Ishikawa (cell line): Measurements from ENCODE around the gene RPL31.

Source experiments
- CEBPB ChIP-seq: IDR thresholded peaks from 2 replicates; pipeline ENCODE4 v1.6.1; 2012
- CREB1 ChIP-seq: IDR thresholded peaks from 2 replicates; pipeline ENCODE4 v1.6.1; 2012; ENCODE audit warnings: low read depth
- EGR1 ChIP-seq: IDR thresholded peaks from 2 replicates; pipeline ENCODE4 v1.6.1; 2012
- EP300 ChIP-seq: IDR thresholded peaks from 2 replicates; pipeline ENCODE4 v1.6.1; 2012; ENCODE audit warnings: borderline replicate concordance
- FOXM1 ChIP-seq: IDR thresholded peaks from 2 replicates; pipeline ENCODE4 v1.6.1; 2012; ENCODE audit warnings: low read depth, borderline replicate concordance
- MAX ChIP-seq: IDR thresholded peaks from 2 replicates; pipeline ENCODE4 v1.6.1; 2012
- NFIC ChIP-seq: IDR thresholded peaks from 2 replicates; pipeline ENCODE4 v1.6.1; 2012
- RAD21 ChIP-seq: IDR thresholded peaks from 2 replicates; pipeline ENCODE4 v1.6.1; 2012; ENCODE audit warnings: low read depth
- REST ChIP-seq: IDR thresholded peaks from 2 replicates; pipeline ENCODE4 v1.6.1; 2012; ENCODE audit warnings: low read depth, mild to moderate bottlenecking
- TAF1 ChIP-seq: IDR thresholded peaks from 2 replicates; pipeline ENCODE4 v1.6.1; 2012; ENCODE audit warnings: low read depth, mild to moderate bottlenecking
- TCF12 ChIP-seq: IDR thresholded peaks from 2 replicates; pipeline ENCODE4 v1.6.1; 2012; ENCODE audit warnings: low read depth
- TEAD4 ChIP-seq: IDR thresholded peaks from 2 replicates; pipeline ENCODE4 v1.6.1; 2012
- USF1 ChIP-seq: IDR thresholded peaks from 2 replicates; pipeline ENCODE4 v1.6.1; 2012
- YY1 ChIP-seq: IDR thresholded peaks from 2 replicates; pipeline ENCODE4 v1.6.1; 2012; ENCODE audit warnings: low read depth
- ZBTB7A ChIP-seq: IDR thresholded peaks from 2 replicates; pipeline ENCODE4 v1.6.1; 2012; ENCODE audit warnings: low read depth

The RPL31 gene

GRCh38 chr2:101047075-101047766 is 45.1 kb downstream of the RPL31 start:
- TF ChIP-seq USF1, result no peak
- TF ChIP-seq FOXM1, result no peak
- 0 out of 2 replicates have a peak, but pooled peaks have one; percentile 14 for TF ChIP-seq EGR1
- no peak for TF ChIP-seq CEBPB
- no peak for TF ChIP-seq YY1
- no peak for TF ChIP-seq TAF1
- TF ChIP-seq CREB1, result no peak
- TF ChIP-seq REST, result no peak
- no peak for TF ChIP-seq TCF12
- TF ChIP-seq ZBTB7A, result no peak
- no peak for TF ChIP-seq RAD21
- TF ChIP-seq TEAD4, result no peak
- peak; percentile 59 for TF ChIP-seq NFIC
- 0 out of 2 replicates have a peak, but pooled peaks have one; percentile 21 for TF ChIP-seq MAX
- no peak for TF ChIP-seq EP300

- TF ChIP-seq TEAD4, result no peak
Measured at GRCh38 chr2:101047774-101048173, 45.7 kb downstream of the RPL31 start.

GRCh38 chr2:101048756-101049155 is 46.7 kb downstream of the RPL31 start:
- TF ChIP-seq RAD21, result no peak
- TF ChIP-seq EP300, result no peak
- no peak for TF ChIP-seq TAF1
- no peak for TF ChIP-seq EGR1

- no peak for TF ChIP-seq RAD21
- TF ChIP-seq ZBTB7A, result no peak
- no peak for TF ChIP-seq NFIC
- TF ChIP-seq CREB1, result no peak
- TF ChIP-seq FOXM1, result no peak
- TF ChIP-seq EGR1, result no peak
- TF ChIP-seq TAF1, result no peak
- TF ChIP-seq EP300, result no peak
- no peak for TF ChIP-seq YY1
- no peak for TF ChIP-seq USF1
- no peak for TF ChIP-seq TEAD4
- TF ChIP-seq REST, result no peak
- no peak for TF ChIP-seq CEBPB
- no peak for TF ChIP-seq TCF12
Measured at GRCh38 chr2:101052147-101052546, 50.1 kb downstream of the RPL31 start.

- TF ChIP-seq TEAD4, result no peak
- TF ChIP-seq TCF12, result no peak
- no peak for TF ChIP-seq TAF1
- no peak for TF ChIP-seq YY1
- TF ChIP-seq EP300, result no peak
- no peak for TF ChIP-seq CREB1
- TF ChIP-seq ZBTB7A, result no peak
- no peak for TF ChIP-seq NFIC
- TF ChIP-seq REST, result no peak
- TF ChIP-seq CEBPB, result no peak
- TF ChIP-seq USF1, result no peak
- TF ChIP-seq MAX, result no peak
- no peak for TF ChIP-seq FOXM1
Measured at GRCh38 chr2:101053117-101053516, 51.0 kb downstream of the RPL31 start.
